Measurements from ENCODE around the gene SH3PXD2A. TPM values are rescaled to one million over a fixed set of nuclear protein-coding genes. Genes with fewer than 3 reads are reported as not detected.
A peak's percentile ranks its signal among the peaks of the same experiment; 100 is the strongest.
"Not testable (repeated sequence)": the region's sequence is repeated elsewhere in the genome, so short reads cannot be mapped to it uniquely, and the experiment has no call there.

The SH3PXD2A gene
- total RNA-seq, 1 donor from 2014 or later, result 12.4 TPM

DNA sequence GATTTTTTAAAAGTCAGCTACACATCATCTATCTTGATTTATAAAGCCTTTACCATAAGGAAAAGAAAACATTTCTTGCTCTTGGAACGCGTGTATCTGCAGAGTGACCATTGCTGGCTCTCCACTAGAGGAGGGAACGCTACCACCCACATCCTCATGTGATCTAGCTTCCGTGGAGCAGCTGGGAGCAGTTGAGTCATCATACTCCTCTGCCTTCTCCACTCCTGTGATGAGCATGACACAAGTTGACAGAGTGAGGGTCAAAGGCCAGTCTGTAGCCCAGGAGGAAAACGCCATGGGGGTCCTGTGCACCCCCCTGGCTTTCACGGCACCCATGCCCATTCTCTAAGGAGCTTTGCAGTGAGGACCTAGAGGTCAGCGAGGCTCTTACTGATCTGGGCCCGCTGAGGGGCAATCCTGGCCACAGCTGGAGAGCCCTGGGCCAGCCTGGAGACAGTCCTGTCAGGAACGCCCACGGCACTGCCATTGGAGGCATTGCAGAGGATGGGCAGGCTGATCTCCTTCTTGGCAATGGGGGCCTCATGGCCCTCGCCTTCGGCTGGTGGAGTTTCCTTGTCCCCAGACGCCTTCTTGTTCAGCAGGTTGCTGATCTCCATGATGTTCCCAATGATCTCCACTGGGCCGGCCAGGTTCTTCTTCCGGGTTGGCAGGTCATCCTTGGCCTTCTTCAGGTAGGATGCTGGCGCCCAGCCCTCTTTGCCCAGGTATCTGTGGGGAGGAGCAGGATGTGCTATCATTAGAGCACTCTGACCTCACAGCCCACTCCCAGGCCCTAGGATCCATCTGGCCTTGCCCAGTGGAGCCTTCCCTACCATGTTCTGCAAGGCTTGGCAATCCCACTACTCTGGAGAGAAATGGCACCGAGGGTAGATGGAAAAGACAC, 242.7 kb downstream of the SH3PXD2A start:
- H3K4me3 ChIP-seq (ENCODE audit: low read depth, low read length), result no peak overlapping the region
- H3K27me3 ChIP-seq (ENCODE audit: control insufficient read depth, insufficient read depth, low read length), result no peaks in the 10 kb centered on the region
- FAIRE-seq (peak; percentile 50), DNase-seq (ENCODE audit: low read depth) (peak; percentile 23)
- H3K36me3 ChIP-seq (ENCODE audit: control insufficient read depth, insufficient read depth, low read length), result peaks cover 55% of the 10 kb centered on the region
- TF ChIP-seq, protein P1, sequence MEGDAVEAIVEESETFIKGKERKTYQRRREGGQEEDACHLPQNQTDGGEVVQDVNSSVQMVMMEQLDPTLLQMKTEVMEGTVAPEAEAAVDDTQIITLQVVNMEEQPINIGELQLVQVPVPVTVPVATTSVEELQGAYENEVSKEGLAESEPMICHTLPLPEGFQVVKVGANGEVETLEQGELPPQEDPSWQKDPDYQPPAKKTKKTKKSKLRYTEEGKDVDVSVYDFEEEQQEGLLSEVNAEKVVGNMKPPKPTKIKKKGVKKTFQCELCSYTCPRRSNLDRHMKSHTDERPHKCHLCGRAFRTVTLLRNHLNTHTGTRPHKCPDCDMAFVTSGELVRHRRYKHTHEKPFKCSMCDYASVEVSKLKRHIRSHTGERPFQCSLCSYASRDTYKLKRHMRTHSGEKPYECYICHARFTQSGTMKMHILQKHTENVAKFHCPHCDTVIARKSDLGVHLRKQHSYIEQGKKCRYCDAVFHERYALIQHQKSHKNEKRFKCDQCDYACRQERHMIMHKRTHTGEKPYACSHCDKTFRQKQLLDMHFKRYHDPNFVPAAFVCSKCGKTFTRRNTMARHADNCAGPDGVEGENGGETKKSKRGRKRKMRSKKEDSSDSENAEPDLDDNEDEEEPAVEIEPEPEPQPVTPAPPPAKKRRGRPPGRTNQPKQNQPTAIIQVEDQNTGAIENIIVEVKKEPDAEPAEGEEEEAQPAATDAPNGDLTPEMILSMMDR (IDR thresholded peaks at IDR 0.05; ENCODE audit: insufficient read depth, low read length, severe bottlenecking), result no peak

DNA sequence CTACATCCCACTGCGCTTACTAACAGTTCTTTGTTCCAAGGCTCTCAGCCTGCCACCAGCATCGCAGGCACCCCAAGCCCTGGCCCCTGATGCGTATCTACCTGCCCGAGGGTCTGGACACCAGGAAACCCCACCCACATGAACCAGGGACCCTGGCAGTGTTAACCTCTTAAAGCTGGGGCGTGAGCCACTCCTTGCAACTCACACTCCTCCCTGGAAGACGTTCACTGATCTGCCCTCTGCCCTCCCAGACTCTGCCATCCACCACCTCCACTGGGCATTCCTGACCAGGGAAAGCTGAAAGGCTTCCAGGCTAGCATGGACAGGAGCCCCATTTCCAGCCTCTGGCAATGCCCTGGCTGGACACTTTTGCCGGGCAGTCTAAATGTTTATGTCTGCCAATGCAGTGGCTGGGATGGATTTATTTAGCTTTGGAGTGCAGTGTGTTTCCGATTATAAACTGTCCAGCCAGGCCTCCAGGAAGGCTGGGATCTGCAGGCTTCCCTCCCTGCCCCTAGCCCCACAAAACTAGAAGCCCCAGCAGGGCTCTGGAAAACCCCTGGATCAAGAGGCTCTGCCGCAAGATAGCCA, 244.4 kb downstream of the SH3PXD2A start:
- H3K27me3 ChIP-seq (ENCODE audit: control insufficient read depth, insufficient read depth, low read length), result no peaks in the 10 kb centered on the region
- TF ChIP-seq, protein P1 (IDR thresholded peaks at IDR 0.05; ENCODE audit: insufficient read depth, low read length, severe bottlenecking), result no peak
- FAIRE-seq, result no peak
- DNase-seq (ENCODE audit: low read depth), result no peak
- no peak overlapping the region for H3K4me3 ChIP-seq (ENCODE audit: low read depth, low read length)
- H3K36me3 ChIP-seq (ENCODE audit: control insufficient read depth, insufficient read depth, low read length), result peaks cover 45% of the 10 kb centered on the region

DNA sequence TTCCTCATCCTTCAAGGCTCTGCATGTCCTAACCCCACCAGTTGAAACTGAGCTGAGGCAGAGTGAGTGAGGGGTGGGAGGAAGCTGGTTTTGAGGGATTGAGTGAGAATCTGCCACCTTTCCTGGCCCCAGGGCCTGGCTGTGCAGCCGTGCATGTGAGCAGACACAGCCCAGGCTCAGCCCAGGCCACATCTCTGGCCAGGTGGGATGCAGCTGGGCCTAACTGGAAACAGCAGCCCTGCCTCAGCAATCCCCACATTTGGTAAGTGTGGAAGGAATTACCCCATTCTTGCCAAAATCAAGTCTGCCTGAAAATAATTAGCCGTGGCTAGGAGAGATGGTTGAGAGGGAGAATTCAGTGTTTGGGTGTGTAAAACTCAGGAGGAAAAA, 245.3 kb downstream of the SH3PXD2A start:
- FAIRE-seq (no peak), DNase-seq (ENCODE audit: low read depth) (no peak)
- no peak overlapping the region for H3K4me3 ChIP-seq (ENCODE audit: low read depth, low read length)
- H3K27me3 ChIP-seq (ENCODE audit: control insufficient read depth, insufficient read depth, low read length), result no peaks in the 10 kb centered on the region
- H3K36me3 ChIP-seq (ENCODE audit: control insufficient read depth, insufficient read depth, low read length), result peaks cover 42% of the 10 kb centered on the region
- TF ChIP-seq, protein P1 (IDR thresholded peaks at IDR 0.05; ENCODE audit: insufficient read depth, low read length, severe bottlenecking), result no peak

DNA sequence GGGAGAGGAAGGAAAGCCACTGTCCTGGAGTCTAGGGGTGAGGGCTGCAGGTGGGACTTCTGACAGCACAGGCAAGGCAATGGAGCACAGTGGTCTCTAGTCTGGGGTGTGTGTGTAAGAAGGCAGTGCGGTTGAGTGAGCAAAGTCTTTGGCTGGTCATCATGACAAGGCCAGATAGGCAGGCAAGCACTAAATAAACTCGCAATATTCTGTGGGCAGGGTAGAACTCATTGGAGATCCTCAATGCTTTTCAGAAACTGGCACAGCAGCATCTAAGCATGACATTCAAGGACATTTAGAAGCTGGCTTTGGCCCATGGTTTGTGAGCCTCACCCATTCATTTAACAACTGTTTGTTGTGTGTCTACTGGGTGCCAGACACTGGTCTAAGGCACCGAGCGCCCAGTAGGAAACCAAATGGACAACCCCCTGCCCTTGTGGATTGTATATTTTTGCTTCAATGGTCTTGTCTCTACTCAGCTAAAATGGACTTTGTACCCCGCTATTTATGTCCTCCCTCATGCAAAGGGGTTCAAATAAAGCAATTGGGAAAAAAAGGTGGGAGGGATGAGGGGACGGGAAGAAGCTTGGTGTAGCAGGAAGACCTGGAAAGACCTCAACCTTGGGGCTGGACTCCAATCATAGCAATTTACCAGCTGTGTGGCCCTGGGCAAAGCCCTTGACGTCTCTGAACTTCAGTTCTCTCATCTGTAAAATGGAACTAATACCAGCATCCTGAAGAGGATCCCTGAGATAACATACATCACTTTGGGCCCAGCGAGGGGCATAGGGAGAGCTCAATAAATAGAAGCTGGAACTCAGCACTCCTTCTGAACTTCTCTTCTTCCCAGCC, 245.9 kb downstream of the SH3PXD2A start:
- no peak overlapping the region for H3K4me3 ChIP-seq (ENCODE audit: low read depth, low read length)
- peaks cover 43% of the 10 kb centered on the region for H3K36me3 ChIP-seq (ENCODE audit: control insufficient read depth, insufficient read depth, low read length)
- no peak for DNase-seq (ENCODE audit: low read depth)
- H3K27me3 ChIP-seq (ENCODE audit: control insufficient read depth, insufficient read depth, low read length), result no peaks in the 10 kb centered on the region
- FAIRE-seq, result peak; percentile 94
- TF ChIP-seq, protein P1 (IDR thresholded peaks at IDR 0.05; ENCODE audit: insufficient read depth, low read length, severe bottlenecking), result no peak

DNA sequence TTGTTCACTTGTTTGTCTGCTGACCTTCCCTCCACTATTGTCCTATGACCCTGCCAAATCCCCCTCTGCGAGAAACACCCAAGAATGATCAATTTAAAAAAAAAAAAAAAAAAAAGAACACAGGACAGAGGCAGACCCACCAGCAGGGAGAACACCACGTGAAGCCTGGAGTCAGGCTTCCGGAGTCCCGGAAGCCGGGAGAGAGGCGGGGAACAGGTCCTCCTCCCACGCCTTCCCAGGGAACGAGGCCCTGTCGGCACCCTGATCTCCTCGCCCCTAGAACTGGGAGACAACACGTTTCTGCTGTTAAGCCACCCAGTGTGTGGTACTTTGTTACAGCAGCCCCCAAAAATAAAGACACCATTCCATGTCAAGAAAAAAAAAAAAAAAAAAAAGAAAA, 247.3 kb downstream of the SH3PXD2A start:
- not testable (repeated sequence) for H3K27me3 ChIP-seq (ENCODE audit: control insufficient read depth, insufficient read depth, low read length); FAIRE-seq; DNase-seq (ENCODE audit: low read depth); H3K4me3 ChIP-seq (ENCODE audit: low read depth, low read length)
- H3K36me3 ChIP-seq (ENCODE audit: control insufficient read depth, insufficient read depth, low read length), result peaks cover 39% of the 10 kb centered on the region

DNA sequence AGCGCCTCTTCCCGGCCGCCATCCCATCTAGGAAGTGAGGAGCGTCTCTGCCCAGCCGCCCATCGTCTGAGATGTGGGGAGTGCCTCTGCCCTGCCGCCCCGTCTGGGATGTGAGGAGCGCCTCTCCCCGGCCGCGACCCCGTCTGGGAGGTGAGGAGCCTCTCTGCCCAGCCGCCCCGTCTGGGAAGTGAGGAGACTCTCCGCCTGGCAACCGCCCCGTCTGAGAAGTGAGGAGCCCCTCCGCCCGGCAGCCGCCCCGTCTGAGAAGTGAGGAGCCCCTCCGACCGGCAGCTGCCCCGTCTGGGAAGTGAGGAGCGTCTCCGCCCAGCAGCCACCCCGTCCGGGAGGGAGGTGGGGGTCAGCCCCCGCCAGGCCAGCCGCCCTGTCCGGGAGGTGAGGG, 248.3 kb downstream of the SH3PXD2A start:
- not testable (repeated sequence) for DNase-seq (ENCODE audit: low read depth); FAIRE-seq

DNA sequence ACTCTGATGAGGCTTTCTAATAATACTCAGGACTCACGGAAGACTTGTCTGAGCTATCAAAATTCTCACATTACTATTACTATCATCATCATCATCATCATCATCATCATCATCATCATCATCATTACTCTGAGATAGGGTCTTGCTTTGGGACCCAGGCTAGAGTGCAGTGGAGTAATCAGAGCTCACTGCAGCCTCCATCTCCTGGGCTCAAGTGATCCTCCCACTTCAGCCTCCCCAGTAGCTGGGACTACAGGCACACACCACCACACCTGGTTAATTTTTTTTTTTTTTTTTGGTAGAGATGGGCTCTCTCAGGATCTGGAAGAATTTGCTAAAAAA, 249.3 kb downstream of the SH3PXD2A start:
- peaks cover 37% of the 10 kb centered on the region for H3K36me3 ChIP-seq (ENCODE audit: control insufficient read depth, insufficient read depth, low read length)
- H3K27me3 ChIP-seq (ENCODE audit: control insufficient read depth, insufficient read depth, low read length); DNase-seq (ENCODE audit: low read depth); FAIRE-seq; H3K4me3 ChIP-seq (ENCODE audit: low read depth, low read length): not testable (repeated sequence)

More for the DNA sequence above, 248.3 kb downstream of the SH3PXD2A start:
- not testable (repeated sequence) for H3K27me3 ChIP-seq (ENCODE audit: control insufficient read depth, insufficient read depth, low read length); H3K4me3 ChIP-seq (ENCODE audit: low read depth, low read length)
- H3K36me3 ChIP-seq (ENCODE audit: control insufficient read depth, insufficient read depth, low read length), result peaks cover 38% of the 10 kb centered on the region
